Endothelial cell of umbilical vein (primary cell): Measurements from ENCODE around the gene CCDC9. TPM values are rescaled to one million over a fixed set of nuclear protein-coding genes. Genes with fewer than 3 reads are reported as not detected.

ENCODE experiments used
- BruUV-seq: library from RNA; stranded (reverse); fragments of 400-500 nt; replicated peaks from 2 replicates; lab custom pipeline; 2021; lab: Mats Ljungman, UMichigan
- CTCF ChIA-PET: fragments of 300-600, 350-600 bp; sonication (Branson Sonifier 250); formaldehyde crosslinking; loops from one replicate; lab custom pipeline; 2021; ENCODE audit warnings: antibody characterized with exemption, inconsistent platforms; lab: Charles Lee
- POLR2A ChIA-PET: fragments of 300-600, 350-600 bp; sonication (Branson Sonifier 250); formaldehyde crosslinking; loops from one replicate; lab custom pipeline; 2021; ENCODE audit warnings: antibody characterized with exemption, inconsistent platforms; lab: Charles Lee
- DNase-seq: peaks from one replicate; pipeline ENCODE4 v3.0.0-alpha.2; 2011; ENCODE audit warnings: low read depth, low spot score
- FAIRE-seq: peaks from 2 replicates; lab custom pipeline; 2011; peaks lifted over from hg19 to GRCh38; lab: Jason Lieb, UNC
- H2AFZ ChIP-seq: 2 replicates; pipeline ENCODE4 v1.6.0; 2012; ENCODE audit warnings: low read depth, low read length, control low read depth, inconsistent platforms
- H3K27ac ChIP-seq: 2 replicates; pipeline ENCODE4 v1.5.1; 2011; ENCODE audit warnings: low read depth, mild to moderate bottlenecking, control low read depth, low read length, moderate library complexity; ENCODE audit not compliant: insufficient read depth
- H3K27me3 ChIP-seq, 2 experiments: 2 replicates each; pipeline versions ENCODE4 v1.6.0 to v1.6.1; 2011; ENCODE audit warnings: low read length in 2 of 2, mixed read lengths in 1 of 2; ENCODE audit not compliant: control insufficient read depth in 2 of 2, insufficient read depth in 2 of 2
- H3K36me3 ChIP-seq, 2 experiments: 2 replicates in 1 of 2; 3 replicates in 1 of 2; pipeline ENCODE4 v1.5.1; 2011; ENCODE audit warnings: low read length in 2 of 2, mild to moderate bottlenecking in 1 of 2, moderate library complexity in 1 of 2; ENCODE audit not compliant: control insufficient read depth in 2 of 2, insufficient read depth in 2 of 2; ENCODE audit errors: extremely low read depth in 1 of 2
- H3K4me1 ChIP-seq: 3 replicates; pipeline ENCODE4 v1.5.1; 2011; ENCODE audit warnings: mild to moderate bottlenecking, low read length; ENCODE audit not compliant: control insufficient read depth, insufficient read depth; ENCODE audit errors: extremely low read depth
- H3K4me2 ChIP-seq: 2 replicates; pipeline ENCODE4 v1.6.1; 2011; ENCODE audit warnings: low read length, control low read depth, mixed read lengths; ENCODE audit not compliant: insufficient read depth
- H3K4me3 ChIP-seq, 3 experiments: fragments of 200-600 bp in 1 of 3; sonication (generic), shearing (Covaris generic) in 1 of 3; replicated peaks in 1 of 3; 2 replicates each; pipeline ENCODE4 v1.5.1; 2011 to 2016; ENCODE audit warnings: control low read depth in 3 of 3, low read length in 3 of 3, mild to moderate bottlenecking in 2 of 3, inconsistent platforms in 1 of 3, low read depth in 1 of 3, moderate library complexity in 1 of 3; ENCODE audit not compliant: insufficient read depth in 1 of 3
- H3K79me2 ChIP-seq: 2 replicates; pipeline ENCODE4 v1.6.0; 2012; ENCODE audit warnings: low read length, inconsistent platforms; ENCODE audit not compliant: control insufficient read depth, insufficient read depth
- H3K9ac ChIP-seq: replicated peaks from 2 replicates; pipeline ENCODE3; 2011; ENCODE audit warnings: low read length, control low read depth; ENCODE audit not compliant: insufficient read depth; ENCODE audit errors: extremely low read depth
- H3K9me1 ChIP-seq: replicated peaks from 3 replicates; pipeline ENCODE4 v1.6.0; 2011; ENCODE audit warnings: mild to moderate bottlenecking, low read length; ENCODE audit not compliant: control insufficient read depth, insufficient read depth; ENCODE audit errors: extremely low read depth
- H3K9me3 ChIP-seq: replicated peaks from 2 replicates; pipeline ENCODE4 v1.5.1; 2012; ENCODE audit warnings: low read length, inconsistent platforms; ENCODE audit not compliant: control insufficient read depth, insufficient read depth
- H4K20me1 ChIP-seq: replicated peaks from 2 replicates; pipeline ENCODE3; 2011; ENCODE audit warnings: mild to moderate bottlenecking, low read length; ENCODE audit not compliant: control insufficient read depth, insufficient read depth; ENCODE audit errors: extremely low read depth
- EZH2 ChIP-seq: IDR thresholded peaks from 2 replicates; pipeline ENCODE4 v1.6.1; 2012; ENCODE audit warnings: borderline replicate concordance, low read depth, mild to moderate bottlenecking, moderate library complexity, low read length, inconsistent platforms; ENCODE audit not compliant: severe bottlenecking
- FOS ChIP-seq: IDR thresholded peaks from 2 replicates; pipeline ENCODE4 v1.6.1; 2011; ENCODE audit warnings: mild to moderate bottlenecking, low read length, moderate library complexity, borderline replicate concordance; ENCODE audit not compliant: insufficient read depth
- GATA2 ChIP-seq: IDR thresholded peaks from 2 replicates; pipeline ENCODE4 v1.7.0; 2011; ENCODE audit warnings: low read depth, mild to moderate bottlenecking, moderate library complexity, mixed read lengths, low read length; ENCODE audit not compliant: insufficient read length, insufficient read depth
- JUN ChIP-seq: IDR thresholded peaks from 2 replicates; pipeline ENCODE4 v1.6.1; 2011; ENCODE audit warnings: borderline replicate concordance, low read depth; ENCODE audit not compliant: insufficient read length, insufficient read depth
- MYC ChIP-seq: IDR thresholded peaks from one replicate; pipeline ENCODE4 v1.6.1; 2011; ENCODE audit warnings: mild to moderate bottlenecking, low read depth, low read length
- POLR2A ChIP-seq: IDR thresholded peaks from 2 replicates; pipeline ENCODE4 v1.6.1; 2012; ENCODE audit warnings: low read depth, mild to moderate bottlenecking, control low read depth, low read length
- POLR2AphosphoS5 ChIP-seq: IDR thresholded peaks from 2 replicates; pipeline ENCODE4 v1.6.1; 2012; ENCODE audit warnings: low read depth, mild to moderate bottlenecking, control low read depth, low read length, moderate library complexity; ENCODE audit not compliant: insufficient read depth
- dilution Hi-C: fragments of 300-500 bp; cut with MboI; formaldehyde crosslinking; loops from one replicate; pipeline ENCODE4 v1.15.0; 2019; ENCODE audit warnings: low sequenced_read_pairs; ENCODE audit not compliant: extremely low pct_ligation_motif_present
- intact Hi-C: fragments of 100-400 bp; cut with micrococcal nuclease; formaldehyde crosslinking; loops from one replicate; pipeline ENCODE4 v1.10.0; 2022
- polyA plus RNA-seq, 4 experiments: library from polyadenylated mRNA; depleted of rRNA in 3 of 4; stranded (reverse) in 3 of 4; unstranded in 1 of 4; fragments of >200 nt; gene quantifications; 2 replicates each; pipeline versions ENCODE4 v1.2.1 to v1.2.3, GENCODE V29; 2011 to 2012; ENCODE audit warnings: missing spikeins in 1 of 4
- total RNA-seq: library from RNA; stranded (reverse); gene quantifications from 2 replicates; pipeline ENCODE4 v1.2.3, GENCODE V29; 2021
- TF ChIP-seq, protein P1 (sequence below): IDR thresholded peaks from 2 replicates; pipeline ENCODE4 v1.6.1; 2011; ENCODE audit not compliant: insufficient read depth, insufficient read length
- TF ChIP-seq, protein P2 (sequence below), 2 donors: IDR thresholded peaks; 1 replicate in 1 of 2; 2 replicates in 1 of 2; pipeline ENCODE4 v1.5.1; 2011; ENCODE audit warnings: low read length in 2 of 2, mild to moderate bottlenecking in 2 of 2, moderate library complexity in 2 of 2, control low read depth in 1 of 2, inconsistent platforms in 1 of 2, low read depth in 1 of 2; ENCODE audit not compliant: insufficient read depth in 1 of 2; ENCODE audit errors: extremely low read depth in 1 of 2

The CCDC9 gene
- total and polyA plus RNA-seq, 2 donors (not counting 3 experiments of a cell fraction or from before 2014, with no cell fraction given) = 6.0 to 26.9 TPM

DNA sequence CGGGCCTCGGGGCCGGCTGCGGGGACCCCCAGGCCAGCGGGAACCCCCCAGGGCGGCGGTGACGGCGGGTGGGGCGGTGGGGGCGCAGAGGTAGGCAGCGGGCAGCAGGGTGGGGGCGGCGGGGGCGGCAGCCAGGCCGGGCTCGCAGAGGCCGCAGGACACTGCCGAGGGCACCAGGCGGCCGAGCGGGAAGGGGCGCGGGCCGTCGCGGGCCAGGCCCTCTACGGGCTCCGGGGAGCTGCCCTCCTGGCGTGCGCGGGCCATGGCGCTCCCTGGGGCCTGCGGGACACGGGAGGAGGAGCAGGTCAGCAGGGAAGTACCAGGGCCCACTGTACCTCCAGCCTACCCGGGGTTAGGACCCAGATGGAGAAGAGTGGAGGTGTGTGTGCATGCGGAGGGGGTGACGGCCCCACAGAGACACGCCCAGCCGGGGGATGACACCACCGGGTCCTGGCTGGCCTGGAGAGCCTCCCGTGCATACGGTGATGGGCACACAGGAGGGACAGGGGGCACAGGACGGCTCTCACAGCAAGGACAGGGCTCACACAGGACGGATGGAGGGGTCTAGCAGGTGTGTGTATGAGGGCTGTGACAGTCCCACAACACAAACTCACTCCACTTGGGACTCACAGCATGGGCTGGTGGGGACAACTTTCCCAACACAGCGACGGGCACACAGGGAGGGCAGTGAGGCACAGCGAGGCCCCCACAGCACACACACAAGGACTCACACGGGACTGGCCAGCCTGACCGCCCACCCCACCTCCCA is 28.0 kb upstream of the CCDC9 start:
- H3K4me1 ChIP-seq = peaks cover 36% of the 10 kb centered on the region
- H3K27ac ChIP-seq = no peak overlapping the region
- peak overlapping the region; percentile 57 for H3K4me2 ChIP-seq
- POLR2A ChIA-PET = interaction anchor here (1.6 kb wide), 1 partner anchor 16 kb away, joined by 7 read pairs; no protein-coding TSS in a partner anchor
- no peak for DNase-seq
- H3K9me1 ChIP-seq = no peaks in the 10 kb centered on the region
- H3K79me2 ChIP-seq = peaks cover 9% of the 10 kb centered on the region
- dilution Hi-C loops (no loop called here), intact Hi-C loops (loop anchor here (1.0 kb wide), 1 partner anchor 46 kb away; the partner anchor contains the start of gene INAFM1)
- no peak overlapping the region for H2AFZ ChIP-seq
- no peaks in the 10 kb centered on the region for H4K20me1 ChIP-seq
- no peaks in the 10 kb centered on the region for H3K9me3 ChIP-seq
- TF ChIP-seq FOS (no peak), POLR2A (no peak)
- H3K4me3 ChIP-seq = peak overlapping the region in 2 of 3 experiments; percentile 70 to 93
- peak; percentile 28 for FAIRE-seq
- BruUV-seq = no TSS peak
- CTCF ChIA-PET = interaction anchor here (1.0 to 3.1 kb wide), 3 partner anchors 11 to 18 kb away, joined by 3 to 31 read pairs (median 3); no protein-coding TSS in a partner anchor
- H3K27me3 ChIP-seq = no peaks in the 10 kb centered on the region
- peak overlapping the region; percentile 52 for H3K9ac ChIP-seq
- peaks cover 0 to 3% of the 10 kb centered on the region in 2 experiments for H3K36me3 ChIP-seq

DNA sequence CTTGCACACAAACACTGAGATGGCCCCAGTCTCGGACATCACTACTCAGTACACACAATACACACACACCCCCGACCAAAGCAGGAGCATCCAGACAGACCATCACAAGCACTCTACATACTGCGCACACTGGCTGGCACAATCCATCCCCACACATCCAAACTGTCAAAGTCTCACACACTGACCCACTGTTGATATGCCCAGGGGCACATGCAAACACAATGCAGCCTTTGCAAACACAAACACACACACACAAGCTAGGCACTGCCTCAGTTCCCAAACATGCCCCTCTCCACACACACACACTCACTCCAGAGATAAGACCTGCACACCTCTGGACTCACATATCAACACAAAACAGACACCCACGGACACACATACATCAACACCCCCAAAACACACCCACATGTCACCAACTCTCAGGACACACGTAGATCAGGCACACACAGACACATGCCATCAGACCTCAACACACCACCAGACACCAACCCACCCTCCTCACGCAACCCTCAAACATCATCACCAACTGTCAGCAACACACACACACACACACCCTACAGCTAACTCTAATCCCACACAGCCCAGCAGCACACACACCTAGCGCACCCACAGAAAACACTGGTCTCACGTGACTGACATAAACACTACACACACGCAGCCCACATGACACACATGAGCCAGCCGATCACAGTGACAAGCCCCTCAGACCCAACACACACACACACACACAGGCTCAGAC is 27.2 kb upstream of the CCDC9 start:
- ChIA-PET POLR2A (interaction anchor here (1.5 kb wide), 1 partner anchor 27 kb away, joined by 3 read pairs; the partner anchor contains the start of gene CCDC9), CTCF (interaction anchor here (1.1 to 3.1 kb wide), 3 partner anchors 14 to 18 kb away, joined by 3 to 31 read pairs (median 3); no protein-coding TSS in a partner anchor)
- Histone ChIP-seq H3K9me1 (no peaks in the 10 kb centered on the region), H3K4me2 (peak overlapping the region; percentile 57), H3K27ac (no peak overlapping the region), H2AFZ (no peak overlapping the region), H3K4me3 (peak overlapping the region in 2 of 3 experiments; percentile 70 to 93), H4K20me1 (no peaks in the 10 kb centered on the region), H3K79me2 (peaks cover 9% of the 10 kb centered on the region), H3K36me3 (no peaks in the 10 kb centered on the region), H3K9me3 (no peaks in the 10 kb centered on the region), H3K9ac (peak overlapping the region; percentile 57), H3K4me1 (peaks cover 36% of the 10 kb centered on the region), H3K27me3 (no peaks in the 10 kb centered on the region)
- dilution Hi-C loops (no loop called here), intact Hi-C loops (loop anchor here (1.0 kb wide), 1 partner anchor 45 kb away; the partner anchor contains the start of gene INAFM1)
- BruUV-seq = no TSS peak
- FAIRE-seq (peak; percentile 24), DNase-seq (peak; percentile 67)
- TF ChIP-seq POLR2AphosphoS5 (no peak), FOS (no peak), GATA2 (no peak), JUN (no peak), EZH2 (no peak), POLR2A (no peak), MYC (no peak)
- TF ChIP-seq, protein P1, sequence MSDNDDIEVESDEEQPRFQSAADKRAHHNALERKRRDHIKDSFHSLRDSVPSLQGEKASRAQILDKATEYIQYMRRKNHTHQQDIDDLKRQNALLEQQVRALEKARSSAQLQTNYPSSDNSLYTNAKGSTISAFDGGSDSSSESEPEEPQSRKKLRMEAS = no peak
- TF ChIP-seq, protein P2, sequence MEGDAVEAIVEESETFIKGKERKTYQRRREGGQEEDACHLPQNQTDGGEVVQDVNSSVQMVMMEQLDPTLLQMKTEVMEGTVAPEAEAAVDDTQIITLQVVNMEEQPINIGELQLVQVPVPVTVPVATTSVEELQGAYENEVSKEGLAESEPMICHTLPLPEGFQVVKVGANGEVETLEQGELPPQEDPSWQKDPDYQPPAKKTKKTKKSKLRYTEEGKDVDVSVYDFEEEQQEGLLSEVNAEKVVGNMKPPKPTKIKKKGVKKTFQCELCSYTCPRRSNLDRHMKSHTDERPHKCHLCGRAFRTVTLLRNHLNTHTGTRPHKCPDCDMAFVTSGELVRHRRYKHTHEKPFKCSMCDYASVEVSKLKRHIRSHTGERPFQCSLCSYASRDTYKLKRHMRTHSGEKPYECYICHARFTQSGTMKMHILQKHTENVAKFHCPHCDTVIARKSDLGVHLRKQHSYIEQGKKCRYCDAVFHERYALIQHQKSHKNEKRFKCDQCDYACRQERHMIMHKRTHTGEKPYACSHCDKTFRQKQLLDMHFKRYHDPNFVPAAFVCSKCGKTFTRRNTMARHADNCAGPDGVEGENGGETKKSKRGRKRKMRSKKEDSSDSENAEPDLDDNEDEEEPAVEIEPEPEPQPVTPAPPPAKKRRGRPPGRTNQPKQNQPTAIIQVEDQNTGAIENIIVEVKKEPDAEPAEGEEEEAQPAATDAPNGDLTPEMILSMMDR (IDR thresholded peaks at IDR 0.05; ENCODE audit: extremely low read depth in 1 of 2, insufficient read depth in 1 of 2, low read depth in 1 of 2, low read length in 2 of 2) = no peak
